Activated CD4-positive, alpha-beta T cell treated with anti-CD3 and anti-CD28 coated beads for 4 hours (primary cell): ENCODE results near the gene ATXN3L.
"Not testable (repeated sequence)": the region's sequence is repeated elsewhere in the genome, so short reads cannot be mapped to it uniquely, and the experiment has no call there.

Experiments
- DNase-seq, 2 donors: peaks; one replicate each; pipeline ENCODE4 v3.0.0-alpha.2; 2020

The ATXN3L gene

DNA sequence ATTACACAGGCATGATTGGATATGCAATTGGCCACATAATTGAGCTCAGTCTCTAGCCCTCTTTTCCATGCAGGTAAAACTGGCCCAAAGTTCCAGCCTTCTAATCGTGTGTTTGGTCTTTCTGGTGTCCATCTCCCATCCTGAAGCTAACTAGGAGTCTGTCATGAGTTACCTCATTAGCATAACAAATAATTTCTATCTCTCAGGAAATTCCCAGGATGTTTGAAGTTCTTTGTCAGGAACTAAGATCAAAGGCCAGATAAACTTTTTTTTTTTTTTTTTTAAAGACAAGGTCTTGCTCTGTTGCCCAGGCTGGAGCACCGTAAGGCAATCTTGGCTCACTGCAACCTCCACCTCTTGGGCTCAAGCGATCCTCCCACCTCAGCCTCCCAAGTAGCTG lies 15.8 kb downstream of the ATXN3L start:
- no peak for DNase-seq

DNA sequence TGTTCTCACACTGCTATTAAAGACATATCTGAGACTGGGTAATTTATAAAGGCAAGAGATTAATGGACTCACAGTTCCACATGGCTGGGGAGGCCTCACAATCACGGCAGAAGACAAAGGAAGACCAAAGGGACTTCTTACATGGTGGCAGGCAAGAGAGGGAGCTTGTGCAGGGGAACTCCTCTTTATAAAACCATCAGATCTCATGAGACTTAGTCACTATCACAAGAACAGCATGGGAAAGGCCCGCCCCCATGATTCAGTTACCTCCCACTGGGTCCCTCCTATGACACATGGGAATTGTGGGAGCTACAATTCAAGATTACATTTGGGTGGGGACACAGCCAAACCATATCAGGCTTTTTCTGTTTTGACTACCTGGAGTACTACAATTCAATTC lies 16.6 kb downstream of the ATXN3L start:
- not testable (repeated sequence) for DNase-seq

DNA sequence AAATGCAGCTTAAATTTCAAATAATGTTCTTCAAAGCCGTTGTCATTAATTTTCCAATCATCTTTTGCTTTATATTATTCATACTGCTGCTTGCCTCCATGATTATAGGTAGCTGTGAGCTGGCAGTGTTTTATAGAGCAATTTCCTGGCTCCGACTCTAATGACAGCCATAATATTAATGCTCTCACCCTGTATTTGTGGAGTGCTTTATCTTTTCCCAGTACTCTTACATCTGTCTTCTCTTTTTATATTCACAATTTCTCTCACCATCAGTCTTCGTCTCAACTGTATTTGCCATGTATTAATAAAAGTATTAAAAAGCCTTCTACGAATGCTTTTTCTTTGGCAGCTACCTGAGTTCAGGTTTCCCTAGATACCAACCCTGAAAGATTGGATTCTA lies 21.0 kb downstream of the ATXN3L start:
- no peak for DNase-seq

DNA sequence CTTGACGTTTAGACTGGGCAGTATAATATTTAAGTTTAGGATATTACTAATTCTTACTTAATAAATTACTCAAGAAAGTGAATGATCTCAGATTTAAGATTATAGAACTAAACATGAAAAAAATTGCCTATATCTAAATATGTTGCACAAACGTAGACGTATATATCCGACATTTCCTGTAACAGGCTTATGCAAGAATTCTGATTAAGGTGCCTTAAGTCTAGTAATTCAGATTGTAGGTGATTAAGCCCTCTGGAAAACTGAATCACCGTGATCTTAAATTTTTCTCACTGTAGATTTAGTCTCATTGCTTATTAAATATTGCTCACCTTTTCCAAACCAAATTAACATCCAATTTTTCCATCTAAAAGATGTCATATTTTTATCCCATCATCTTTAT lies 24.0 kb downstream of the ATXN3L start:
- no peak for DNase-seq

DNA sequence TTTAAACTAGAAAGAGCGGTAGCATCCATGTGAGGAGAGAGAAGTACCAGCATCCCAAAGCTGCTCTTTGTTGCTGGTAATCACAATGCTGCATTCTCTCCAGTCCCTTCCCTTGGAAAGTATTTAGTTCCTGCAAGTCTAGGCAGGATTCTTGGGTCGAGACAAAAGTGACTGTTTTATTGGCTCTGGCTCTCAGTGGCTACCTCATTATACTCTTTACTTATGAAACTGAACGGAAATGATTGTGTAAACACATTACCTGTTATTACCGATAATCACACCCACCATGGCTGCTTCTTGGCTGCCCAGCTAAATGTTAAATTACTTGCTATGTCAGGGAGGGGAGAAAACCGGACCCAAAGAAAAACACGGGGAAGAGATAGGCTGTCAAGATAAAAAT lies 26.2 kb downstream of the ATXN3L start:
- DNase-seq: no peak

DNA sequence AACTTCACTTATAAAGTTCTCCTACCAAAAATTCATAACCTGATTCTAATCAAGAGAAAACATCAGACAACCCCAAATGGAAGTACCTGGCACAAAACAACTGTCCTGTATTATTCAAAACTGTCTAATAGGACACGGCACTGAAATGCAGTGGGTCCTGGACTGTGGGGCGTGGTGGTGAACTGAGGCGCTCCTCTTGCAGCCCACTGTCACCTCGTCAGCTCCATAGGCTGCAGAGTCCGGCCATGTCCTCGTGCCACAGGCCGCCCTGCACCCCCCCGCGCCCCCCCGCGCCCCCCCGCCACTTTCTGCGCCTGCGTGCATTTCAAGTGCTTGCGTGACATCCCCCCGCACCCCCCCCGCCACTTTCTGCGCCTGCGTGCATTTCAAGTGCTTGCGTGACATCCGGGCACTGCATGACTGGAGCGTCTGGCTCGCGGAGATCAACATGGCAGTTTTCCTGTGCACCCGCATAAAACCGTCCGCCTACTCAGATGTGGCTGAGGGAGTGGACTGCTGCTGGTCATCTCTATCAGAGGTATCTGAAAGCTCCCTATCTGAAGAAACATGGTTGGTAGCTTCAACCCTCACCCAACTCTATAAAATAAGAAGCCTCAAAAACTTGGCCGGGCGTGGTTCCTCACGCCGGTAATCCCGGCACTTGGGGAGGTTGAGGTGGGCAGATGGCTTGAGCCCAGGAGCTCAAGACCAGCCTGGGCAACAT lies 28.8 kb downstream of the ATXN3L start:
- no peak for DNase-seq

DNA sequence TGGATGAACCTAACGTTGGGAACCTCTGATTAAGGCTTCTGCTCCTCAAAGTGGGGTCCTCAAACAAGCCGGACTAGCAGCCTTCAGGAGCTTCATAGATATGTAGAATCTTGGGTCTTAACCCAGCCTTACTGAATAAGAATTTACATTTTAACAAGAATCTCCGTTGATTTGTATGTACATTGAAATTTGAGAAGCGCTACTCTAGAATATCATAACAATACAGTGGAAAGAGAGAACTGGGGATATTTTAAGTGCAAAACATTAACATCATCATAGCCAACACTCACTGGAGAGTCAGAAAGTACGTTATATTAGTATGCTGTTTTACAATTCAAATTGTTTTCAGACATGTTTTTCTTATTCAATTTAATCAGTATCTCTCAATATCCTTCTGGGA lies 31.2 kb downstream of the ATXN3L start:
- DNase-seq: no peak

DNA sequence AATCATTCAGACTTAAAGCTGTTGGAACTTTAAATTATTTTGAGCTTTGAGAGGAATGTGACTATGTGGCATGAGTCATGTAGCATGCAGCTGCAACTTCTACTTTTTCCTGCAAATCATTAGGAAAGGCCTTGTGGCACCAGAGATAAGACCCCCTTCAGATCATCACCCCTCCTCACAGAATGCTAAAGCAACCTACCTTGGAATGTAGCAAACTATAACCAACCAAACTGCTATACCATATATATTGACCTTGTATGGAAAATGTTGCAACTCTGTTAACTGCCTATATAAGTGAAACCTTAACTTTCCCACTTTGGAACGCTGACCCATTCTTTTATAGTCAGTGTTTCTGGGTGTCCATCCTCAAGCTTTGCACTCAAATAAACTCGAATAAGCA lies 32.0 kb downstream of the ATXN3L start:
- DNase-seq: no peak

DNA sequence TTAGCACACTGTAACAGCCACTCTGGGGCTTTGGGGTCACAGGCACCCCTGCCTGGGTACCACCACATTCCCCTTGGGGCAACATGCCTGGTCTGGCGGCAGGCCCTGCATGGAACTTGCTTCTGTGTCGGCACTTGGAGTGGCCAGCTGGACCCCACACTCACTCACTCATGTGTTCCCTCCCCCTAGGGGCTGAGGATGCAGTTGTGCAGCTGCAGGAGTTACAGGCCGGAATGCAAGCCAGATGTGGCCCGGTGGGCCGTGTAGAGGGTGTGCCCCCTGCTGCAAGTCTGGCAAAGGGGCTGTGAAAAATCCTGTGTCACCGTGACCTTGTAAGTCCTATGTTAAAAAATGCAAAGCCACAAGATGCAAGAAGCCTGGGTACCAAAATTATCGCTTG lies 34.2 kb downstream of the ATXN3L start:
- no peak for DNase-seq

DNA sequence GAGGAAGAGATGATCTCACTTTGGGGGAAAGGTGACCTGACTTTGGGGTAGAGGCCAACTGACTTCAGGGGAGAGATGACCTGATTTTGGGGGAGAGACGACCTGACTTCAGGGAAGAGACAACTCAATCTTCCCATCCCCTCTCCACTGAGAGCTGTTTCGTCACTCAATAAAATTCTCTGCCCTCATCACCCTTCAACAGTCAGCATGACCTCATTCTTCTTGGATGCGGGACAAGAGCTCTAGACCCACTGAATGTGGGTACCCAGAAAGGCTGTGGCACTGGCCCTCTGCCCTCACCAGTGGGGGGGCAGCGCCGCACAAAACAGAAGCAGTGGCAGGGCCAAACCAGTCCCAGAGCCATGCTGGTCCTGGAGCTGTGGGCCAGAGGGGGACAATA lies 34.6 kb downstream of the ATXN3L start:
- no peak for DNase-seq

DNA sequence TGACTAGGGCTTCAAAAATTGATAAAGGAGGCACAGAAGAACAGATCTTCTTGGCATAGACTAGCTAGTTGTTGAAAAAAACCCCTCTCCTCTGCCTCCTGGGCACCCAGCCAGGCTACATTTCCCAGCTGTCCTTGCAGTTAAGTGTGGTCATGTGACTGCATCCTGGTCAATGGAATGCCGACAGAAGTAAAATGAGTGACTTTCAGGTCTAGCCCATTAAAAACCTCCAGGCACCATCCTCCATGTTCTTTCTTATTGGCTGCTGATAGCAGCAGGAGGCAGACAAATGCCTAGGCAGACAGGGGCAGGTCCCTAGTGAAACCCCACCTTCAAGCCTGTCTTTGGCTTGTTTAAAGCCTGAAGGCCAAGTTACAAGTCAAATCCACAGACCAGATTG lies 35.3 kb downstream of the ATXN3L start:
- DNase-seq: no peak

DNA sequence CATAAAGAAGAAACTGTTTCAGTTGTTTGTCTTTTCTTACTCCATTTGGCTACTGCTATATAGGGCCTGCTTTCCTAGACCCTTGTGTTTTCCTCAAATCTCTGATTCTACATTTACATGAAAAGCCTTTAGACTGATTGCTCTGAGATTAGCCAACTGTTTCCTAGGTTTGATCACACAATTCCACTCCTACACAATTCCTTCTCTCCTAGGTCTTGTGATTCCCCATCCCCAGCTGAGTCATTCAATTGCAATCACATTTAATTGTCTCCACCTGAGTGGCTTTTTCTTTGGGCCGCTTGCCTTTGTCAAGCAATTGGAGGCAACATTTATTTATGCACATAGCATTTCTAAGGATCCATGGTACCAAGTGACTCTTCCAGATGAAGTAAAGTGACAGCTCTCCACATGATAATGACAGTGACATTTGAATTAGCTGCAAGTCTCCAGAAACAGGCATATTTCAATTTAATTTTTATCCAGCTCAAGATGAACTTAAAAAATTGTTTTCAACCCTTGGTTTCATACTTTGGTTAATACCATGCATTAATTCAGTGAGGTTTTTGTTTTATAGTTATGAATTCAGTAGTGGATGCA lies 35.8 kb downstream of the ATXN3L start:
- DNase-seq: no peak

DNA sequence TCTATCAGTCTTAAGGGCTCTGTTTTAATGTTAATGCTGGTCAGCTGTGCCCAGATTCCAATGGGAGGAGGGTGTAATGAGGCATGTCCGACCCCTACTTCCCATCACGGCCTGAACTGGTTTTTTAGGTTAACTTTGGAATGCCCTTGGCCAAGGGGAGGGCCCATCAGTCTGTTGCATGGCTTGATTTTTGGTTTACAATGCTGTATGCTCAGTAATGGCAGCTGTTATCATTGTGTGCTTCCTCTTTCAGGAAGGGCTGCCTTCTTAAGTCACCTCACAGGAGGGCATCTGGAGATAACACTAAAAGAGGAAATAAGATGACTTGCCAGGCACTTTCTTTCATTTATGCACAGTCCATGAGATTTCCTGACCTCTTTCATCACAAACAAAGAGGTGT lies 36.3 kb downstream of the ATXN3L start:
- no peak for DNase-seq

DNA sequence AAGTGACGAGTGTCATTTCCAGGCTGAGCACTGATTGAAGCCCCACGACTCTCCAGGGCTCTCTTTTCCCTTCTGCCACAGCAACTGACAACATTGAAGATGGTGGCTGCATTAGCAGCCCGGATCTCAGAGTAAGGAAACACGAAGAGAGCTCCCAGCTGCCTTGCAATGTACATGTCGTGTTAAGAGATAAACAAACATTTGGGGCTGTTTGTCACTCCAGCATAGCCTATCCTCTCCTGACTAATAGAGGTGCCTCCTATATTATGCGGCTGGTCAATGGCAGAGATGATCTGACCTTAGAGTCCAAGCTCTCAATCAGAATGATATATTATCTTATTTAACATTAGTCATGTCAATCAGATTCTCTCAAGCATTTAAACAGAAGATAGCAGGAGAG lies 38.6 kb downstream of the ATXN3L start:
- DNase-seq: no peak

DNA sequence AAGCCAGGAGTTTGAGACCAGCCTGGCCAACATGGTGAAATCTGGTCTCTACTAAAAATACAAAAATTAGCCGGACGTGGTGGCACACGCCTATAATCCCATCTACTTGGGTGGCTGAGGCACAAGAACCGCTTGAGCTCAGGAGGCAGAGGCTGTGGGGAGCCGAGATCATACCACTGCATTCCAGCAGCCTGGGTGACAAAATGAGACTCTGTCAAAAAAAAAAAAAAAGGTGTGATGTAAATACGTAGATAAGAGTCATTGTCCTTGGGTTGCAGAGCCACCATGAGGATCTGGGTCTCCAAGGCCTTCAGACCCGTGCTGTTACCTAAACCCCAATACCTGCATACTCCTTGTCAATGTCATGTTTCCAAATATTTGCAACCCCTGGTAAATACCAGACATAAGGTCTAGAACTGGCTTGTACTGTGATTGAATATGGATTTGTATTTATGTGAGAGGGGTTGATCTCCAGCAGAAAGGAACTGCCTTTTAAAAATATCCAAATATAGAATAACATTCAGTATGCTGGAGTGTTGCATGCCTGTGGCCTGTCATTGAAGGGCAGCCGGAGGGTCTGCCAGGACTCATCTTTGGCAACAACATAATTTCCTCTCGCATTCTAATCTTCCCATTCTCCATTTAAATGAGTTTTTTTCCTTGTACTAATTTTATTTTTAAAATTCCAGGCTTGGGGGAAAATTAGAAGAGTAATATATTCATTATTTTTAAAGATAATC lies 40.4 kb downstream of the ATXN3L start:
- no peak for DNase-seq

DNA sequence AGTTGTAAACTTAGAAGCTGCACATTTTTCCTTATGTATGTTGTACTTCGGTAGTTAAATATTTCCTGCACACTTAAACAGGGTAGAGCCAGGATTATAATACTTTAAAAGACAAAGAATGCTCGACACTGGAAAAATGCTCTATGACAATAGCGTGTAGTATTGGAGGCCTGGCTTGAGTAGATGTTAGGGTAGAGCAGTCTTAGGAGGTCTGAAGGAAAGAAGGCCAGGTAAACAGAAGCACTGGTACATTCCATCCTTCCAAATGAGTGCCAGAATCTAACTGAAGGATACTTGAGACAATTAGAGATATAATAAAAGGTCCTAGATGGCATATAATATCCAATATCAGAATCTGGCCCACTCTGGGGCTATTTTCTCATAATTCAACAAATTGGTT lies 42.3 kb downstream of the ATXN3L start:
- no peak for DNase-seq

DNA sequence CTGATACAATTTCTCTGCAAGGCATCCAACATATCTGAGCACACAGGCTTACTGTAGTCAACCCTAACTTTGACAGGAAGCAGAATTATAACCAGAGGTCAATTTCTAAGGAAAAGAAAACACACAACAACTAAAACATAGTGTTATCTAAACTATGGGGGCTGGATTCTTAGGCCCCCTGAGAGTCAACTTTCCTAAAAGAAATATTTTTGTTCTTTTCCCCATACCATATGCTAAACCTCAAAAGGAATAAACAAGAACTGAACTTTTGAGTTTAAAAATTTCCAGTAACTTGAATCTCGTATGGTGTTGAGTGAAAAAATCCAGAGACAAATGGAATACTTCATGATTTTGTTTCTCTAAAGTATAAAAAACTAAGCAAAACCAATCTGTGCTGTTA lies 42.9 kb downstream of the ATXN3L start:
- no peak for DNase-seq

DNA sequence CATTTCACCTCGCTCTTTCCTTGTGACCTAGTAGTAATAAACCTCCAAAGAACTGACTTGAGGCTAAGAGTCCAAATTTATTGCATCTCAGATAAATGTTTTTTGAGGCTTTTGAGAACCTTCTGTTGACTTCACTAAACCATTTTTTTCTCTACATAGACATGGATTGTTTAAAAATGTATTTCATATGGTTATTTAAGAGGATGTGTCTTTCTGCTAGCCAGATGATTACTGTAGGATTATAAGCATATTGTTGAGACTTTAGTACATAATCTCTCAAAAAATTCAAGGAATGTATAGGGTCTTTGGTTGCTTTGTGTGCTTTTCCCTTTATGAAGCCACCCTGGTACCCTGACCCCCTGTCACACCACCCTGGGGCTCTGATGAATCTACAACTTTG lies 44.8 kb downstream of the ATXN3L start:
- DNase-seq: no peak

DNA sequence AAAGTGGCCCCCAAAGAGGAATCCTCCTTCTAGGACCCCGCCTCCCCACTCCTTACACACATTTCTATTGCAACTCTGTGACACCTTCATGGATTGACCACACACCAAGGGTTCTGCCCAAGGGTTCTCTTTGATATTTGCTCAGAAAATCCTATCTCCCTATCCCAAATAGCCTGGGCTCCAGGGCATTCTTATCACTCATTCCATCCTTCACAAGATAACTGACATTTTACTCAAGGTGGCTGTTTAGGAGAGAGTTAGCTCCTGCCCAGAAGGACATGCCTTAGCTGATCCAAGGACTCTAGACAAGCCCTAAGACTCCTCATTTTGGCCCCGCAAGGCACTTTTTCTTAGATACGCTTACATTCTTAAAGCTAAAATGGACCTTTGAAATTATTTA lies 47.4 kb downstream of the ATXN3L start:
- no peak for DNase-seq

DNA sequence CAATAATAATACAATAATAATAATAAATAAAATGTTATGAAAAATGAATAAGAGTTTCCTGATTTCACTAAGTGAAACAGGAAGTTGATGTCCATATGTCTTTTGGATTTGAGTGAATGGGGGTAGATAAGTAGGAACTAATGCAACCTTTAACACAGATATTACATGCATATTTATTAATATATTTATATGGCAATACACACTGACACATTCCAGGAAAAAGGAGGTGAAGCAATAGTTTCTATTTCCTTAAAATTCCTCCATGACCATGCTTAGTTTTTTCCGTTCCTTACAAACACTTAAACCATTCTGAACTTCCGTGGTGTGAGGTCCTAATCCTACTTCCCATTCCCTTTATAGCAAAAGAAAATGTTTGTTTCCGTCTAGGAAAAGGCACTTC lies 48.3 kb downstream of the ATXN3L start:
- no peak for DNase-seq

DNA sequence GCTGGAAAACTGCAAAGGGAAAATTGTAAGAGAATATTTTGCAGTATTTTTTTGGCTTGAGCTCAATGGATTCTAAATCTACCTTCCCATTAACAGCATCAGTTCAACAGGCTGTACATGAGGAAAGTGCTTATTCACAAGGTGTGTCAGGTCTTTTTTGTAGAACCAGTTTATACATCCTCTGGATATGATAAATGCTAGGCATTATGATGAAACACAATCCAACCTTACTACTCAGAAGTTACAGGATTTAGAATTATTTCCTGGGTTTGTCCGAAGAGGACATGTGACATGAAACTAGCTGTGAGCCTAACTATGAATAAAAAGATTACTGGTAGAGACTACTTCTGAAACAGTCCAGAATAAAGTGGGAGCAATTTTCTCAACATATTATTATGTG lies 49.5 kb downstream of the ATXN3L start:
- DNase-seq: no peak

DNA sequence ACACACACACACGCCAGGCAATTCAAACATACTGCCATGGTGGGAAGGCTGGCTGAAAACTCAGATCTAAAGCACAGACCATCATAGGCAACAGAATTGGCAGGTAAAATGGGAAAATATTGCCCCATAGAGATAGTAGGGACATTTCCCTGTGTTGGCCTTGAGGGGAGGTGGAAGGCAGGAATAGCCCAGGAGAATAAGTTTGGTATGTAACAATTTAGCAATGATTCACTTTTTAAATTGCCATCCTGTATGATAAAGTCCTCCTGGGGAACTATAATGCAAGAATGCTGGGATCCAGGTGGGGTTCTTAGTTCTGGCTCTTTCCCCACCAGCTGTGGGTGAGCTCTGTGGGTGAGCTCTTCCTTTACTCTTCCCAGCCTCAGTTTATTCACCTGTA lies 51.0 kb downstream of the ATXN3L start:
- no peak for DNase-seq
